Upper lobe of left lung (tissue), 6 donors: ENCODE results near the gene APPBP2. TPM values are rescaled to one million over a fixed set of nuclear protein-coding genes. Genes with fewer than 3 reads are reported as not detected.

Experiments used
- ATAC-seq, 2 donors: fragments of 200-7000 bp; cut with Tn5 transposase; one replicate each; pipeline ENCODE4 v1.9.1; 2022; ENCODE audit warnings: mild to moderate bottlenecking in 2 of 2, moderate library complexity in 2 of 2; ENCODE audit not compliant: low FRiP score in 2 of 2
- DNase-seq, 2 donors: peaks; one replicate each; pipeline ENCODE4 v3.0.0-alpha.2; 2019 to 2020
- H3K27ac ChIP-seq, 4 donors: fragments of 200-600 bp; sonication (generic); one replicate each; pipeline ENCODE4 v1.5.1; 2016 to 2019
- H3K27me3 ChIP-seq, 4 donors: fragments of 200-600 bp; sonication (generic); one replicate each; pipeline ENCODE4 v1.5.1; 2017 to 2019
- H3K36me3 ChIP-seq, 4 donors: fragments of 200-600 bp; sonication (generic); one replicate each; pipeline ENCODE4 v1.5.1; 2016 to 2019
- H3K4me1 ChIP-seq, 4 donors: fragments of 200-600 bp; sonication (generic); one replicate each; pipeline ENCODE4 v1.5.1; 2018 to 2019
- H3K4me3 ChIP-seq, 4 donors: fragments of 200-600 bp; sonication (generic); one replicate each; pipeline ENCODE4 v1.5.1; 2017 to 2019; ENCODE audit warnings: mild to moderate bottlenecking in 2 of 4, moderate library complexity in 1 of 4
- H3K9me3 ChIP-seq, 4 donors: fragments of 200-600 bp; sonication (generic); one replicate each; pipeline ENCODE4 v1.5.1; 2018 to 2019
- EP300 ChIP-seq, 4 donors: sonication (generic); formaldehyde crosslinking; IDR thresholded peaks; one replicate each; pipeline ENCODE4 v1.5.1; 2017; ENCODE audit warnings: antibody characterized with exemption in 4 of 4, control low read depth in 2 of 4
- POLR2A ChIP-seq, 4 donors: fragments of 450-650 bp; IDR thresholded peaks; one replicate each; pipeline ENCODE4 v1.5.1; 2016 to 2017; ENCODE audit warnings: antibody characterized with exemption in 4 of 4, mild to moderate bottlenecking in 2 of 4
- POLR2AphosphoS5 ChIP-seq, 2 donors: sonication (generic); formaldehyde crosslinking; IDR thresholded peaks; one replicate each; pipeline ENCODE4 v1.5.1; 2017; ENCODE audit warnings: antibody characterized with exemption in 2 of 2
- WGBS, 2 donors: methylation state at CpG; one replicate each; pipeline ENCODE4 v1.1.5; 2017 to 2018; 5-methylcytosine and 5-hydroxymethylcytosine counted together
- total RNA-seq, 6 donors: library from RNA; depleted of rRNA in 4 of 6; stranded (reverse); fragments of >200 nt in 4 of 6; gene quantifications; one replicate each; pipeline versions ENCODE4 v1.1.0 to v1.2.1, GENCODE V29; 2016 to 2021
- TF ChIP-seq, protein P1 (sequence below), 6 experiments: fragments of 450-650 bp in 4 of 6; fragments of 200-600 bp in 2 of 6; sonication (generic) in 2 of 6; IDR thresholded peaks; one replicate each; pipeline ENCODE4 v1.5.1; 2016 to 2019; ENCODE audit warnings: antibody characterized with exemption in 6 of 6
- donor health status: DM: no; HTN: no; CAD: no; lungs with moderate emphysema.
- donor health status: DM: no; HTN: yes; CAD: no; lungs with severe emphysema.

The APPBP2 gene
- total RNA-seq, 6 donors from 2014 or later, result 17.4 to 42.9 (median 28.7) TPM

DNA sequence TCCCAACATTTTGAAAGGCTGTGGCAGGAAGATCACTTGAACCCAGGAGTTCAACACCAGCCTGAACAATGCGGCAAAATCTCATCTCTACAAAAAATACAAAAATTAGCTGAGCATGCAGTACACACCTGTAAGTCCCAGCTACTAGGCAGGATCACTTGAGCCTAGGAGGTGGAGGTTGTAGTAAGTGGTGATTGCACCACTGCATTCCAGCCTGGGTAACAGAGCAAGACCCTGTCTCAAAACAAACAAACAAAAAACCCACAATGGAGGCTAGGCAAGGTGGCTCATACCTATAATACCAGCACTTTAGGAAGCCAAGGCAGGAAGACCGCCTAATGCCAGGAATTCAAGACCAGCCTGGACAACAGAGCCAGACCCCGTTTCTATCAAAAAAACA, 12.0 kb downstream of the APPBP2 start:
- Histone ChIP-seq H3K27ac (no peak overlapping the region), H3K4me3 (no peak overlapping the region), H3K9me3 (no peaks in the 10 kb centered on the region), H3K4me1 (peaks cover 0 to 13% (median 7%) of the 10 kb centered on the region in 4 donors), H3K36me3 (peaks cover 0 to 27% (median 2%) of the 10 kb centered on the region in 4 donors), H3K27me3 (no peaks in the 10 kb centered on the region)
- WGBS, 2 donors, result 93 to 95% methylated on average over 3 of the region's 3 CpGs
- DNase-seq (peak in 1 of 2 donors; percentile 22), ATAC-seq (no peak)
- TF ChIP-seq EP300 (IDR thresholded peaks at IDR 0.05) (no peak), POLR2A (IDR thresholded peaks at IDR 0.05) (no peak), POLR2AphosphoS5 (IDR thresholded peaks at IDR 0.05) (no peak)
- TF ChIP-seq, protein P1, sequence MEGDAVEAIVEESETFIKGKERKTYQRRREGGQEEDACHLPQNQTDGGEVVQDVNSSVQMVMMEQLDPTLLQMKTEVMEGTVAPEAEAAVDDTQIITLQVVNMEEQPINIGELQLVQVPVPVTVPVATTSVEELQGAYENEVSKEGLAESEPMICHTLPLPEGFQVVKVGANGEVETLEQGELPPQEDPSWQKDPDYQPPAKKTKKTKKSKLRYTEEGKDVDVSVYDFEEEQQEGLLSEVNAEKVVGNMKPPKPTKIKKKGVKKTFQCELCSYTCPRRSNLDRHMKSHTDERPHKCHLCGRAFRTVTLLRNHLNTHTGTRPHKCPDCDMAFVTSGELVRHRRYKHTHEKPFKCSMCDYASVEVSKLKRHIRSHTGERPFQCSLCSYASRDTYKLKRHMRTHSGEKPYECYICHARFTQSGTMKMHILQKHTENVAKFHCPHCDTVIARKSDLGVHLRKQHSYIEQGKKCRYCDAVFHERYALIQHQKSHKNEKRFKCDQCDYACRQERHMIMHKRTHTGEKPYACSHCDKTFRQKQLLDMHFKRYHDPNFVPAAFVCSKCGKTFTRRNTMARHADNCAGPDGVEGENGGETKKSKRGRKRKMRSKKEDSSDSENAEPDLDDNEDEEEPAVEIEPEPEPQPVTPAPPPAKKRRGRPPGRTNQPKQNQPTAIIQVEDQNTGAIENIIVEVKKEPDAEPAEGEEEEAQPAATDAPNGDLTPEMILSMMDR (IDR thresholded peaks at IDR 0.05), result no peak

DNA sequence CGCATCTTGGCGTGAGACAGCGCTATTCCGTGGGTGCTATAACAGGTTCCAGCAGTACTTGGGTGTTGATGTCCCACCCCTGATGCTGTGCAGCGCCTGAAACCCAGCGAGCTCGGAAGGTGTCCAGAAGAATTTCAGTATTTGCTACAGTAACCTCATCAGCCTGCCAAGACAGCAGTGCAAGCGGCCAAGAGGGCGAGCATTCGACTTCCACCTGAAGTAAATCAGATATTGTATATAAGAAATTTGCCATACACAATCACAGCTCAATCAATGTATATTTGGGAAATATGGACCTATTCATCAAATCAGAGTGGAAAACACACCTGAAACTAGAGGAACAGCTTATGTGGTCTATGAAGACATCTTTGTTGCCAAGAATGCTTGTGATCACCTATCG, 13.0 kb downstream of the APPBP2 start:
- Histone ChIP-seq H3K4me1 (peaks cover 0 to 12% (median 4%) of the 10 kb centered on the region in 4 donors), H3K4me3 (no peak overlapping the region), H3K9me3 (no peaks in the 10 kb centered on the region), H3K36me3 (peaks cover 0 to 22% (median 3%) of the 10 kb centered on the region in 4 donors), H3K27me3 (no peaks in the 10 kb centered on the region), H3K27ac (no peak overlapping the region)
- no peak for ATAC-seq
- no peak for TF ChIP-seq POLR2A (IDR thresholded peaks at IDR 0.05)
- no peak for TF ChIP-seq EP300 (IDR thresholded peaks at IDR 0.05)
- no peak for TF ChIP-seq POLR2AphosphoS5 (IDR thresholded peaks at IDR 0.05)
- TF ChIP-seq, protein P1 (IDR thresholded peaks at IDR 0.05), result no peak
- no peak for DNase-seq
- 96 to 97% methylated on average over 11 of the region's 11 CpGs for WGBS, 2 donors

DNA sequence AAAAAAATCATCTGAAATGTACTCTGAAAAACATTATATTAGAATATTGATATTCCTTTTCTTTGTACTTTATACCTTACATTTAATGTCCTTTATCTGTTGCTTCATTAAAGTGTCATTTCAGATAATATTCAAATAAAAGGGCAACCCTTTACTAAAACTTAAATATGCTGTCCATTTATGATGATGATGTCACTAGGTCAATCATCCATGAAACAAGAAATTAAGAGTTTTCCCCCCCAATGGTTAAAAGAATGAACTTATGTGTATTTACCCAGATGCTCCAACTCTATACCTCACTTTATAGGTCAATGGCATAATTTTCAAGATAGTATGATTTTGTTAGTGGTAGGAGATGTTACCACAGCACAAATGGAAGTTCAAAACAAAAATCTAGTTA, 15.3 kb downstream of the APPBP2 start:
- peaks cover 6 to 23% (median 14%) of the 10 kb centered on the region in 4 donors for H3K4me1 ChIP-seq

DNA sequence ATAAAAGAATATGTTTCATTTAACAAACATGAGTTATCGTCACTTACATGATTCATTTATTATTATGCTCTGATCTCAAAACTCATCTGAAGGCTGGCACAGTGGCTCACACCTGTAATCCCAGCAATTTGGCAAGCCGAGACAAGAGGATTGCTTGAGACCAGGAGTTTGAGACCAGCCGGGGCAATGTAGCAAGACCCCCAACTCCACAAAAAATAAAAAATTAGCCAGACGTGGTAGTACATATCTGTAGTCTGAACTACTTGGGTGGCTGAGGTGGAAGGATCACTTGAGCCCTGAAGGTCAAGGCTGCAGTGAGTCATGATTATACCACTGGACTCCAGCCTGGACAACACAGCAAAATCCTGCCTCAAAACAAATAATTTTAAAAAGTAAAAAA, 16.0 kb downstream of the APPBP2 start:
- Histone ChIP-seq H3K36me3 (peaks cover 0 to 15% (median 3%) of the 10 kb centered on the region in 4 donors), H3K27me3 (no peaks in the 10 kb centered on the region), H3K9me3 (no peaks in the 10 kb centered on the region), H3K27ac (no peak overlapping the region), H3K4me1 (peaks cover 6 to 23% (median 14%) of the 10 kb centered on the region in 4 donors), H3K4me3 (no peak overlapping the region)
- ATAC-seq (no peak), DNase-seq (no peak)
- WGBS, 2 donors, result 97 to 99% methylated on average over 4 of the region's 4 CpGs
- TF ChIP-seq EP300 (IDR thresholded peaks at IDR 0.05), result no peak

More for the DNA sequence above, 15.3 kb downstream of the APPBP2 start:
- DNase-seq (no peak), ATAC-seq (no peak)
- peaks cover 0 to 15% (median 3%) of the 10 kb centered on the region in 4 donors for H3K36me3 ChIP-seq
- no peak overlapping the region for H3K27ac ChIP-seq
- no peaks in the 10 kb centered on the region for H3K9me3 ChIP-seq
- no peak for TF ChIP-seq POLR2A (IDR thresholded peaks at IDR 0.05)
- no peak for TF ChIP-seq EP300 (IDR thresholded peaks at IDR 0.05)
- TF ChIP-seq, protein P1 (IDR thresholded peaks at IDR 0.05), result no peak
- no peak for TF ChIP-seq POLR2AphosphoS5 (IDR thresholded peaks at IDR 0.05)
- H3K27me3 ChIP-seq, result no peaks in the 10 kb centered on the region
- H3K4me3 ChIP-seq, result no peak overlapping the region

- Histone ChIP-seq H3K27me3 (no peaks in the 10 kb centered on the region), H3K27ac (no peak overlapping the region), H3K9me3 (no peaks in the 10 kb centered on the region), H3K36me3 (peaks cover 0 to 15% (median 3%) of the 10 kb centered on the region in 4 donors), H3K4me3 (no peak overlapping the region), H3K4me1 (peaks cover 10 to 25% (median 14%) of the 10 kb centered on the region in 4 donors)
- TF ChIP-seq EP300 (IDR thresholded peaks at IDR 0.05) (no peak), POLR2AphosphoS5 (IDR thresholded peaks at IDR 0.05) (no peak), POLR2A (IDR thresholded peaks at IDR 0.05) (no peak)
- 44 to 60% methylated on average over 1 of the region's 1 CpG for WGBS, 2 donors
- ATAC-seq (no peak), DNase-seq (no peak)
Measured at GRCh38 chr17:60508384-60508980, 17.6 kb downstream of the APPBP2 start.

DNA sequence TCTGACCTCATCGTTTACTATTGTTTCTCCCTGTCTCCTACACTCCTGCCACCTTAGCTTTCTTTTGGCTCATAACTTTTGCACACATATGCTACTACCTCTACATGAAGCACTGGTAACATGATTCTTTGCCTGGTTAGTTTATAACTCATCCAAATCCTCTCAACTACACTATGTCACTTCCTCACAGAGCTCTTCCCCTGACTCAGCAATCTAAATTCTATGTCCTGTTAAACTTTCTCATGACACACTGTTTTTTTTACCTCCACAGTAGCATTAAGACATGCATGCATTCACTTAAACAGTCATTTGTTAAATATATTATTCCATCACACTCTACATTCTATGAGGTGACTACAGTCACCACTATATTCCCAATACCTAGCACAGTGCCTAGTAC, 19.7 kb downstream of the APPBP2 start:
- no peaks in the 10 kb centered on the region for H3K27me3 ChIP-seq
- peak in 1 of 2 donors; percentile 40 for ATAC-seq
- 80 to 100% methylated on average over 1 of the region's 1 CpG for WGBS, 2 donors

More for the DNA sequence above, 19.7 kb downstream of the APPBP2 start:
- peaks cover 10 to 25% (median 15%) of the 10 kb centered on the region in 4 donors for H3K4me1 ChIP-seq
- no peak for DNase-seq
- TF ChIP-seq POLR2AphosphoS5 (IDR thresholded peaks at IDR 0.05) (no peak), POLR2A (IDR thresholded peaks at IDR 0.05) (no peak), EP300 (IDR thresholded peaks at IDR 0.05) (no peak)
- TF ChIP-seq, protein P1 (IDR thresholded peaks at IDR 0.05), result no peak
- no peak overlapping the region for H3K4me3 ChIP-seq
- no peak overlapping the region for H3K27ac ChIP-seq
- peaks cover 0 to 4% (median 1%) of the 10 kb centered on the region in 4 donors for H3K36me3 ChIP-seq
- no peaks in the 10 kb centered on the region for H3K9me3 ChIP-seq
